Spleen (tissue), 7 donors: ENCODE results near the gene MYBPHL.

Experiments
- CTCF ChIP-seq, 11 experiments: fragments of 200-600 bp in 7 of 11; fragments of 450-650 bp in 4 of 11; sonication (generic) in 4 of 11; IDR thresholded peaks in 8 of 11; conservative IDR thresholded peaks in 3 of 11; 1 replicate in 7 of 11; 2 replicates in 4 of 11; pipeline versions ENCODE4 v1.4.0 to v1.8.0; 2016 to 2021; ENCODE audit warnings: antibody characterized with exemption in 11 of 11, inconsistent platforms in 4 of 11, mild to moderate bottlenecking in 1 of 11
- POLR2A ChIP-seq, 3 donors: fragments of 450-650 bp; IDR thresholded peaks; one replicate each; pipeline ENCODE4 v1.5.1; 2017; ENCODE audit warnings: antibody characterized with exemption in 3 of 3, mild to moderate bottlenecking in 1 of 3
- donor health status: DM: no; HTN: no; CAD: no; lungs with moderate emphysema.
- donor health status: DM: no; HTN: no; CAD: no.
- donor health status: DM: no; HTN: no; CAD: no.

- TF ChIP-seq CTCF (IDR thresholded peaks at IDR 0.05 in 8 of 11, conservative IDR thresholded peaks at IDR 0.05 in 3 of 11) = no peak
- no peak for TF ChIP-seq POLR2A (IDR thresholded peaks at IDR 0.05)
Observed at GRCh38 chr1:109319114-109319513, 12.3 kb upstream of the MYBPHL start.
